GM12878 (cell line): Measurements from ENCODE around the gene DDAH1.

Source experiments
- BCL3 ChIP-seq: IDR thresholded peaks from 2 replicates; pipeline ENCODE4 v1.6.1; 2011; ENCODE audit warnings: borderline replicate concordance, low read depth, mild to moderate bottlenecking, moderate library complexity, low read length; ENCODE audit not compliant: insufficient read depth, poor library complexity, severe bottlenecking
- EZH2 ChIP-seq: IDR thresholded peaks from 2 replicates; pipeline ENCODE4 v1.6.1; 2012; ENCODE audit warnings: low read depth, mild to moderate bottlenecking, control low read depth, inconsistent platforms, low read length, borderline replicate concordance; ENCODE audit not compliant: control insufficient read depth
- GABPA ChIP-seq: IDR thresholded peaks from 2 replicates; pipeline ENCODE4 v1.6.1; 2014; ENCODE audit warnings: antibody characterized with exemption, low read depth, mild to moderate bottlenecking, inconsistent platforms
- HDGF ChIP-seq: fragments of 450-650 bp; IDR thresholded peaks from 2 replicates; pipeline ENCODE4 v1.6.1; 2016; ENCODE audit warnings: antibody characterized with exemption
- YY1 ChIP-seq: IDR thresholded peaks from 2 replicates; pipeline ENCODE4 v1.6.1; 2011; ENCODE audit warnings: low read depth, mild to moderate bottlenecking, low read length
- TF ChIP-seq, protein P1 (sequence below): fragments of 450-650 bp; formaldehyde crosslinking; IDR thresholded peaks from 2 replicates; pipeline ENCODE4 v1.4.0; 2020; ENCODE audit warnings: mild to moderate bottlenecking, moderate library complexity
- TF ChIP-seq, protein P2 (sequence below), 3 experiments: IDR thresholded peaks in 2 of 3; conservative IDR thresholded peaks in 1 of 3; 2 replicates each; pipeline ENCODE4 v1.5.1; 2011; ENCODE audit warnings: low read depth in 3 of 3, low read length in 3 of 3, mild to moderate bottlenecking in 3 of 3, control low read depth in 2 of 3, moderate library complexity in 2 of 3, inconsistent platforms in 1 of 3, mixed read lengths in 1 of 3; ENCODE audit not compliant: control insufficient read depth in 2 of 3, insufficient read depth in 1 of 3; ENCODE audit errors: extremely low read depth in 1 of 3

DNA sequence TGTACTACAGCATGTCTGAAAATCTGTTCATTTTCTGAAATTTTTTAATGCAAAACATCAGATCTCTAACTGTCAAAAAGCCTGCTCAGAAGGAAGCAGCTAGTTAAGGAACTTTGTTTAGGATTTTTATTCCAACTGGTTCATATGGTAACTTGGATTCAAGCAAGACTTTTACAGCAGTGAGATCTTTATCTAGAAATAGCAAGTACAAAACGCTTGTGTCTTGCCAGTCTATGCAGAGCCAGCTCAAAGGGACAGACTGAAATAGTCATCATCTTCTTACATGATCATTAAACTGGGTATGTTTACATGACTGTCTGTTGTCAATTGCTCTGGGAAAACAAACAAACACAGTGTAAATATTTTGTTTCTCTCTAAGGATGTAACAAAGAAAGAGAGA lies 37.6 kb downstream of the DDAH1 start:
- TF ChIP-seq EZH2 (no peak), HDGF (no peak), BCL3 (no peak), YY1 (no peak), GABPA (no peak)
- TF ChIP-seq, protein P1, sequence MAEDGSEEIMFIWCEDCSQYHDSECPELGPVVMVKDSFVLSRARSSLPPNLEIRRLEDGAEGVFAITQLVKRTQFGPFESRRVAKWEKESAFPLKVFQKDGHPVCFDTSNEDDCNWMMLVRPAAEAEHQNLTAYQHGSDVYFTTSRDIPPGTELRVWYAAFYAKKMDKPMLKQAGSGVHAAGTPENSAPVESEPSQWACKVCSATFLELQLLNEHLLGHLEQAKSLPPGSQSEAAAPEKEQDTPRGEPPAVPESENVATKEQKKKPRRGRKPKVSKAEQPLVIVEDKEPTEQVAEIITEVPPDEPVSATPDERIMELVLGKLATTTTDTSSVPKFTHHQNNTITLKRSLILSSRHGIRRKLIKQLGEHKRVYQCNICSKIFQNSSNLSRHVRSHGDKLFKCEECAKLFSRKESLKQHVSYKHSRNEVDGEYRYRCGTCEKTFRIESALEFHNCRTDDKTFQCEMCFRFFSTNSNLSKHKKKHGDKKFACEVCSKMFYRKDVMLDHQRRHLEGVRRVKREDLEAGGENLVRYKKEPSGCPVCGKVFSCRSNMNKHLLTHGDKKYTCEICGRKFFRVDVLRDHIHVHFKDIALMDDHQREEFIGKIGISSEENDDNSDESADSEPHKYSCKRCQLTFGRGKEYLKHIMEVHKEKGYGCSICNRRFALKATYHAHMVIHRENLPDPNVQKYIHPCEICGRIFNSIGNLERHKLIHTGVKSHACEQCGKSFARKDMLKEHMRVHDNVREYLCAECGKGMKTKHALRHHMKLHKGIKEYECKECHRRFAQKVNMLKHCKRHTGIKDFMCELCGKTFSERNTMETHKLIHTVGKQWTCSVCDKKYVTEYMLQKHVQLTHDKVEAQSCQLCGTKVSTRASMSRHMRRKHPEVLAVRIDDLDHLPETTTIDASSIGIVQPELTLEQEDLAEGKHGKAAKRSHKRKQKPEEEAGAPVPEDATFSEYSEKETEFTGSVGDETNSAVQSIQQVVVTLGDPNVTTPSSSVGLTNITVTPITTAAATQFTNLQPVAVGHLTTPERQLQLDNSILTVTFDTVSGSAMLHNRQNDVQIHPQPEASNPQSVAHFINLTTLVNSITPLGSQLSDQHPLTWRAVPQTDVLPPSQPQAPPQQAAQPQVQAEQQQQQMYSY (CRISPR knock-in tag) = no peak
- TF ChIP-seq, protein P2, sequence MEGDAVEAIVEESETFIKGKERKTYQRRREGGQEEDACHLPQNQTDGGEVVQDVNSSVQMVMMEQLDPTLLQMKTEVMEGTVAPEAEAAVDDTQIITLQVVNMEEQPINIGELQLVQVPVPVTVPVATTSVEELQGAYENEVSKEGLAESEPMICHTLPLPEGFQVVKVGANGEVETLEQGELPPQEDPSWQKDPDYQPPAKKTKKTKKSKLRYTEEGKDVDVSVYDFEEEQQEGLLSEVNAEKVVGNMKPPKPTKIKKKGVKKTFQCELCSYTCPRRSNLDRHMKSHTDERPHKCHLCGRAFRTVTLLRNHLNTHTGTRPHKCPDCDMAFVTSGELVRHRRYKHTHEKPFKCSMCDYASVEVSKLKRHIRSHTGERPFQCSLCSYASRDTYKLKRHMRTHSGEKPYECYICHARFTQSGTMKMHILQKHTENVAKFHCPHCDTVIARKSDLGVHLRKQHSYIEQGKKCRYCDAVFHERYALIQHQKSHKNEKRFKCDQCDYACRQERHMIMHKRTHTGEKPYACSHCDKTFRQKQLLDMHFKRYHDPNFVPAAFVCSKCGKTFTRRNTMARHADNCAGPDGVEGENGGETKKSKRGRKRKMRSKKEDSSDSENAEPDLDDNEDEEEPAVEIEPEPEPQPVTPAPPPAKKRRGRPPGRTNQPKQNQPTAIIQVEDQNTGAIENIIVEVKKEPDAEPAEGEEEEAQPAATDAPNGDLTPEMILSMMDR (IDR thresholded peaks at IDR 0.05 in 2 of 3, conservative IDR thresholded peaks at IDR 0.05 in 1 of 3; ENCODE audit: control insufficient read depth in 2 of 3, extremely low read depth in 1 of 3, insufficient read depth in 1 of 3, low read depth in 3 of 3, low read length in 3 of 3) = no peak
